C4-2B (cell line): ENCODE data around the gene AGBL4.
"Not testable (repeated sequence)": the region's sequence is repeated elsewhere in the genome, so short reads cannot be mapped to it uniquely, and the experiment has no call there.

Source experiments
- H3K27ac ChIP-seq: fragments of 450-650 bp; 2 replicates; pipeline ENCODE4 v1.5.1; 2017
- ZFX ChIP-seq: fragments of 450-650 bp; IDR thresholded peaks from 2 replicates; pipeline ENCODE4 v1.6.1; 2017
- TF ChIP-seq, protein P1 (sequence below): fragments of 450-650 bp; conservative IDR thresholded peaks from 2 replicates; pipeline ENCODE4 v1.5.1; 2017; ENCODE audit warnings: mild to moderate bottlenecking

The AGBL4 gene

DNA sequence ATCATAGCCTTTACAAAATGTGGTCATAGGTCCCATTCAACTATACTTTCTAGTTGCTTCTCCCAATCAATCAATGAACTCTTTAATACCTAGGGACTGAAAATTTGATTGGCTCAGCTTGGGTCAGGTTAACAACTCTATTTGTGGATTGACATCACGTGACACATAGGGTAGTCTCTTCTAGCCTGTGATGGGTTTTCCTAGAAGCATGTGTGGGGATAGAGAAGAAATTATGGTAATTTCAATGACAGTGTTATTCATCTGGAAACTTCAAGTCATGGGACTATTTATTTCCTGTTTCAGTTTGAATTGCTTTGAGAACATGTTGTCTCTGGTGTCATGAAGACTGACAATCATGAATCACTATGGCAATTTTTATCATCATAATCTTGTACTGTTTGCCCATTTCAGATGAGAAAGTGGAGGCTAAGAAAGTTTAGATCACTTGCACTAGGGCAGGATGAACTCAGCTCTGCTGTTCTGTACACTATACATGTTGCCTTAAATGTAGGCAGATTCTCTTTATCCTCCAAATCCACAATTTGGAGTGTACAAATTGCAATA is 717.2 kb downstream of the AGBL4 start:
- TF ChIP-seq ZFX = no peak
- TF ChIP-seq, protein P1, sequence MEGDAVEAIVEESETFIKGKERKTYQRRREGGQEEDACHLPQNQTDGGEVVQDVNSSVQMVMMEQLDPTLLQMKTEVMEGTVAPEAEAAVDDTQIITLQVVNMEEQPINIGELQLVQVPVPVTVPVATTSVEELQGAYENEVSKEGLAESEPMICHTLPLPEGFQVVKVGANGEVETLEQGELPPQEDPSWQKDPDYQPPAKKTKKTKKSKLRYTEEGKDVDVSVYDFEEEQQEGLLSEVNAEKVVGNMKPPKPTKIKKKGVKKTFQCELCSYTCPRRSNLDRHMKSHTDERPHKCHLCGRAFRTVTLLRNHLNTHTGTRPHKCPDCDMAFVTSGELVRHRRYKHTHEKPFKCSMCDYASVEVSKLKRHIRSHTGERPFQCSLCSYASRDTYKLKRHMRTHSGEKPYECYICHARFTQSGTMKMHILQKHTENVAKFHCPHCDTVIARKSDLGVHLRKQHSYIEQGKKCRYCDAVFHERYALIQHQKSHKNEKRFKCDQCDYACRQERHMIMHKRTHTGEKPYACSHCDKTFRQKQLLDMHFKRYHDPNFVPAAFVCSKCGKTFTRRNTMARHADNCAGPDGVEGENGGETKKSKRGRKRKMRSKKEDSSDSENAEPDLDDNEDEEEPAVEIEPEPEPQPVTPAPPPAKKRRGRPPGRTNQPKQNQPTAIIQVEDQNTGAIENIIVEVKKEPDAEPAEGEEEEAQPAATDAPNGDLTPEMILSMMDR = no peak
- H3K27ac ChIP-seq = no peak overlapping the region

DNA sequence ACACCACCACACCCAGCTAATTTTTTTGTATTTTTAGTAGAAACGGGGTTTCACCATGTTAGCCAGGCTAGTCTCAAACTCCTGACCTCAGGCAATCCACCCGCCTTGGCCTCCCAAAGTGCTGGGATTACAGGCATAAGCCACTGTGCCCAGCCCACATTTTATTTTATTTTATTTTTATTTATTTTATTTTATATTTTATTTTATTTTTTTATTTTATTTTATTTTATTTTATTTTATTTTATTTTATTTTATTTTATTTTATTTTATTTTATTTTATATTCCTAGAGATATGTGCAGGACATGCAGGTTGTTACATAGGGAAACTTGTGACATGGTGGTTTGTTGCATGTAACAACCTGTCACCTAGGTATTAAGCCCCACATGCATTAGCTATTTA is 721.4 kb downstream of the AGBL4 start:
- not testable (repeated sequence) for H3K27ac ChIP-seq

DNA sequence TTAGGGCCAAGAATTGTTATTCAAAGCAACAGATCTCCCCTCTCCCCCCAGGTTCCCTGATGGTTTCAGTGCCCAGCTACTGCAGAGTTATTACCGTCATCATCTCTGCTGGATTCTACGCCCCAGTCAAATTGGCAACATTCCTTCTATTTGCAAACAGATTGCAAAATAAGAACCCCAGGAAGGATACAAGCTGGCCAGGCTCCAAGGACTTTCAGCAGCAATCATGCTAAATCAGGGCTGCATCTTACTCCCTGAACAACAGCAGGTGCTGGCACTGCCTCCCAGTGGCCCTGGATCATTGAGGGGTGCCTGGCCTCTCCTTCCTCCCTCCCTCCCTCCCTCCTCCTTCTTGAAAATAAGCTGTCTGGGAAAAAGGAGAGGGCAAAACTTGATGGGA is 725.5 kb downstream of the AGBL4 start:
- TF ChIP-seq ZFX = no peak
- TF ChIP-seq, protein P1 = no peak
- H3K27ac ChIP-seq = no peak overlapping the region

DNA sequence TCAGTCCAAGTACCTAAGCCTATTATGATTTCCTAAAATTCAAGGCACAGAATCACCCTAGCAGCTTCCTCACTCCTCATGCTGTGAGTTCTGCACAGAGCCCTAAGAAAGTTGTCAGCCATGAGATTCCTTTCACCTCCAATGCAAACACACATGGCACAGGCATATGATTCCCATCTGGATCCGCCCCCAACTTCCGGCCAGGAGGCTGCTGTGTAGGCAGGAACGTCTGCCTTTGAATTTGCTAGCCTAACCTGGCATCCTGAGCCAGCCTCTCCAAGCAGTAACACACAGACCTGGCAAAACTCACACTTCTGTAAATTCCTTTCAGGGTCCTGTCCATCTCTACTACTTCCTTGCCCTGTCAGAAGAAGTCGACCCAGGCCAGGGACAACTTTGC is 726.0 kb downstream of the AGBL4 start:
- 0 out of 2 replicates have a peak overlapping the region, but pooled peaks have one; percentile 15 for H3K27ac ChIP-seq
- no peak for TF ChIP-seq ZFX
- TF ChIP-seq, protein P1 = no peak

DNA sequence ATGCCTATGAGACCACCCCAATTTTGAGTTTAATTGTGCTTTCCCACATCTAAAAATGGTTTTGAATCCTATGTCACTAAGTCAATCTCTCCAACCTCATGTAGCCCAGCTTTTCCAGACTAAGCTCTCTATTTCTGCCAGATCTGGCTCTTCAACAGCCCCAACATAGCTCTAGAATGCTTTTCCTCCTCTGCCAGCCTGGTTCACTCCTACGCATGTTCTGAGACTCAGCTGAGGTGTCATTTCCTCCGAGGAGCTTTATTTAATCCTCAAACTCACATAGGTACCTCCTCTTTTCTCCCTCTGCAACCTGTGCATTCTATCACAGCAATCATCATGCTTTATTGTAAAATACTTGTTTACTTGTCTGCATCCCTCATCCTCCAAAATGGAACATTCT is 729.2 kb downstream of the AGBL4 start:
- H3K27ac ChIP-seq = no peak overlapping the region
- TF ChIP-seq ZFX = no peak
- TF ChIP-seq, protein P1 = no peak

DNA sequence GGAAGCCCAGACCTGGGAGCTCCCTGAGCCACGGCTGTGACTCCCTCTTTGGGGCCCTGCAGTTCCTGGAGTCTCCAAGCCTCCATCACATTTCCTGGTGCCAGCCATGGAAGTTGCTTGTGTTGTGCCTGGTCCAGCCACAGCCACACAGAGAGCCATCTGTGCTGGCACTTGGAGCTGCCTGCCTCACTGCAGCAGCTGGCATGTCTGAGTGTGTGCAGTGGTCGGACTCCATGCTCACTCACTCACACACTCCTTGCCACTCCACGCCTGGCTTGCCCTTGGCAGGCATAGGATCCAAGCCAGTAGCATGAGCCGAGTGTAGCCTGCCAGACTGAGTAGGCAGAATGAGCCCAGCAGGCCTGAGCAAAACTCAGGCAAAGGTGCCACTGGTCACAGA is 730.7 kb downstream of the AGBL4 start:
- TF ChIP-seq ZFX = no peak
- TF ChIP-seq, protein P1 = no peak
- no peak overlapping the region for H3K27ac ChIP-seq

DNA sequence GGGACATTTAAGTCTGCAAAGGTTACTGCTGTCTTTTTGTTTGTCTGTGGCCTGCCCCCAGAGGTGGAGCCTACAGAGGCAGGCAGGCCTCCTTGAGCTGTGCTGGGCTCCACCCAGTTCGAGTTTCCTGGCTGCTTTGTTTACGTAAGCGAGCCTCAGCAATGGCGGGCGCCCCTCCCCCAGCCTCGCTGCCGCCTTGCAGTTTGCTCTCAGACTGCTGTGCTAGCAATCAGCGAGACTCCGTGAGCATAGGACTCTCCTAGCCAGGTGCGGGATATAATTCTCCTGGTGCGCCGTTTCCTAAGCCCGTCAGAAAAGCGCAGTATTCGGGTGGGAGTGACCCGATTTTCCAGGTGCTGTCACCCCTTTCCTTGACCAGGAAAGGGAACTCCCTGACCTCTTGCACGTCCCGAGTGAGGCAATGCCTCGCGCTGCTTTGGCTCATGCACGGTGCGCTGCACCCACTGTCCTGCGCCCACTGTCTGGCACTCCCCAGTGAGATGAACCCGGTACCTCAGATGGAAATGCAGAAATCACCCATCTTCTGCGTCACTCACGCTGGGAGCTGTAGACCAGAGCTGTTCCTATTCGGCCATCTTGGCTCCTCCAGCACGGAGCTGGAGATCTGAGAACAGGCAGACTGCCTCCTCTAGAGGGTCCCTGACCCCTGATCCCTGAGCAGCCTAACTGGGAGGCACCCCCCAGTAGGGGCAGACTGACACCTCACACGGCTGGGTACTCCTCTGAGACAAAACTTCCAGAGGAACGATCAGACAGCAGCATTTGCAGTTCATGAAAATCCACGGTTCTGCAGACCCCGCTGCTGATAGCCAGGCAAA is 766.3 kb downstream of the AGBL4 start:
- H3K27ac ChIP-seq = not testable (repeated sequence)

DNA sequence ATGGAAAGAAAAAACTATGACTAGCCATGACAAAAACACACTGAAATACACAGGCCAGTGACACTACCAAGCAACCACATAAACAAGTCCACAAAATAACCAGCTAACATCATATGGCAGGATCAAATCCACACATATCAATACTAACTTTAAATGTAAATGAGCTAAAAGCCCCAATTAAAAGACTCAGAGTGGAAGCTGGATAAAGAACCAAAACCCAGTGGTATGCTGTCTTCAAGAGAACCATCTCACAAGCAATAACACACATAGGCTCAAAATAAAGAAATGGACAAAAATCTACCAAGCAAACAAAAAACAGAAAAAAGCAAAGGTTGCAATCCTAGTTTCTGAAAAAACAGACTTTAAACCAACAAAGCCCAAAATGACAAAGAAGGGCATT is 770.8 kb downstream of the AGBL4 start:
- no peak for TF ChIP-seq ZFX
- TF ChIP-seq, protein P1 = no peak
- H3K27ac ChIP-seq = no peak overlapping the region
